Esophagus muscularis mucosa (tissue), 3 donors: ENCODE results near the gene RBPJ.
"Not testable (repeated sequence)": the region's sequence is repeated elsewhere in the genome, so short reads cannot be mapped to it uniquely, and the experiment has no call there.

Experiments used
- POLR2A ChIP-seq: fragments of 450-650 bp; IDR thresholded peaks from one replicate; pipeline ENCODE4 v1.6.1; 2017; ENCODE audit warnings: antibody characterized with exemption, moderate library complexity, mild to moderate bottlenecking, low read depth
- POLR2AphosphoS5 ChIP-seq, 2 donors: sonication (generic); formaldehyde crosslinking; IDR thresholded peaks; one replicate each; pipeline ENCODE4 v1.6.1; 2017; ENCODE audit warnings: antibody characterized with exemption in 2 of 2
- TF ChIP-seq, protein P1 (sequence below), 3 experiments: fragments of 200-600 bp in 2 of 3; fragments of 450-650 bp in 1 of 3; sonication (generic) in 2 of 3; IDR thresholded peaks; one replicate each; pipeline ENCODE4 v1.5.1; 2017 to 2019; ENCODE audit warnings: antibody characterized with exemption in 3 of 3, mild to moderate bottlenecking in 2 of 3, moderate library complexity in 1 of 3

DNA sequence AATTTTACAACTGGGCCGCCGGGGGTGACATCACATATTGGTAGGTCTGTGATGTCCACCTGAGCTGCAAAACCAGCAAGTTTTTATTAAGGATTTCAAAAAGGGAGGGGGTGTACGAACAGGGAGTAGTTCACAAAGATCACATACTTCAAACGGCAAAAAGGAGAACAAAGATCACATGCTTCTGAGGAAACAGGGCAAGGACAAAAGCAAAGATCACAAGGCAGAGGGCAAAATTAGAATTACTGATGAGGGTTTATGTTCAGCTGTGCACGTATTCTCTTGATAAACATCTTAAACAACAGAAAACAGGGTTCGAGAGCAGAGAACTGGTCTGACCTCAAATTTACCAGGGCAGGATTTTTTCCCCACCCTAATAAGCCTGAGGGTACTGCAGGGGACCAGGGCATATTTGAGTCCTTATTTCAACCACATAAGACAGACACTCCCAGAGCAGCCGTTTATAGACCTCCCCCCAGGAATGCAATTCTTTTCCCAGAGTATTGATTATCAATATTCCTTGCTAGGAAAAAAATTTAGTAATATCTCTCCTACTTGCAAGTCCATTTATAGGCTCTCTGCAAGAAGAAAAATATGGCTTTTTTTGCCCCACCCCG, 5.4 kb upstream of the RBPJ start:
- TF ChIP-seq, protein P1, sequence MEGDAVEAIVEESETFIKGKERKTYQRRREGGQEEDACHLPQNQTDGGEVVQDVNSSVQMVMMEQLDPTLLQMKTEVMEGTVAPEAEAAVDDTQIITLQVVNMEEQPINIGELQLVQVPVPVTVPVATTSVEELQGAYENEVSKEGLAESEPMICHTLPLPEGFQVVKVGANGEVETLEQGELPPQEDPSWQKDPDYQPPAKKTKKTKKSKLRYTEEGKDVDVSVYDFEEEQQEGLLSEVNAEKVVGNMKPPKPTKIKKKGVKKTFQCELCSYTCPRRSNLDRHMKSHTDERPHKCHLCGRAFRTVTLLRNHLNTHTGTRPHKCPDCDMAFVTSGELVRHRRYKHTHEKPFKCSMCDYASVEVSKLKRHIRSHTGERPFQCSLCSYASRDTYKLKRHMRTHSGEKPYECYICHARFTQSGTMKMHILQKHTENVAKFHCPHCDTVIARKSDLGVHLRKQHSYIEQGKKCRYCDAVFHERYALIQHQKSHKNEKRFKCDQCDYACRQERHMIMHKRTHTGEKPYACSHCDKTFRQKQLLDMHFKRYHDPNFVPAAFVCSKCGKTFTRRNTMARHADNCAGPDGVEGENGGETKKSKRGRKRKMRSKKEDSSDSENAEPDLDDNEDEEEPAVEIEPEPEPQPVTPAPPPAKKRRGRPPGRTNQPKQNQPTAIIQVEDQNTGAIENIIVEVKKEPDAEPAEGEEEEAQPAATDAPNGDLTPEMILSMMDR (IDR thresholded peaks at IDR 0.05), result not testable (repeated sequence)
- not testable (repeated sequence) for TF ChIP-seq POLR2A; POLR2AphosphoS5 (IDR thresholded peaks at IDR 0.05)
